ENCODE results near the gene NUAK2. TPM values are rescaled to one million over a fixed set of nuclear protein-coding genes. Genes with fewer than 3 reads are reported as not detected.
A peak's percentile ranks its signal among the peaks of the same experiment; 100 is the strongest.

NUAK2 gene
- total and polyA plus RNA-seq, 8 donors: 0.58 to 16.5 (median 2.1) TPM

DNA sequence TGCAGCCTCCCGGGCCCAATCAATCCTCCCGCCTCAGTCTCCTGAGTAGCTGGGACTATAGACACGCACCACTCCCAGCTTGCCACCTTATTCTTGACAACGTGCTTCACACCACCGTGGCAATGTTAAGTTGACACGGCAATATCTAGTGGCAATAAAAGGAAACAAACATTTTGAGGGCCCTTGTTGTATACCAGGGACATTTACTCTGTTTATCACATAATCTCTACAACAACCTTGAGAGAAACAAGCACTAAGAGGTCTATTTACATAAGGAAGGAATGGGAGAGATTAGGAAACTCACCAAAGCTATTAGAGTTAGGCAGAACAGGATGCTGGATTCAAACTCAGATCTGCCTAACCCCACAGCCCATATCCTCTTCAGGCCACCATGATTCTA lies 32.1 kb upstream of the NUAK2 start:
- WGBS, 5 donors: 42 to 58% (median 48%) methylated on average over 6 of the region's 6 CpGs

GRCh38 chr1:205353191-205353590 lies 31.6 kb upstream of the NUAK2 start:
- Histone ChIP-seq H3K27me3 (peaks cover 0 to 27% (median 0%) of the 10 kb centered on the region in 3 donors), H3K9me3 (no peaks in the 10 kb centered on the region), H3K4me3 (no peak overlapping the region), H3K4me1 (peaks cover 0 to 22% (median 17%) of the 10 kb centered on the region in 4 donors), H3K27ac (no peak overlapping the region), H3K36me3 (no peaks in the 10 kb centered on the region)
- no peak for DNase-seq
- 82 to 85% (median 83%) methylated on average over 4 of the region's 4 CpGs for WGBS, 5 donors
- intact Hi-C loops (cut with DNase I; ENCODE audit: low total_unique reads): loop anchor here (5.0 kb wide), 1 partner anchor 134 kb away; no protein-coding TSS in a partner anchor
- TF ChIP-seq CTCF (IDR thresholded peaks at IDR 0.05) (no peak), POLR2AphosphoS5 (IDR thresholded peaks at IDR 0.05) (no peak), POLR2A (IDR thresholded peaks at IDR 0.05) (no peak), EP300 (IDR thresholded peaks at IDR 0.05) (no peak)

More for the DNA sequence above, 32.1 kb upstream of the NUAK2 start:
- Histone ChIP-seq H3K4me3 (no peak overlapping the region), H3K27me3 (peaks cover 0 to 25% (median 0%) of the 10 kb centered on the region in 3 donors), H3K36me3 (no peaks in the 10 kb centered on the region), H3K27ac (no peak overlapping the region), H3K4me1 (peaks cover 0 to 22% (median 17%) of the 10 kb centered on the region in 4 donors), H3K9me3 (no peaks in the 10 kb centered on the region)
- no peak for TF ChIP-seq EP300 (IDR thresholded peaks at IDR 0.05)
- TF ChIP-seq POLR2AphosphoS5 (IDR thresholded peaks at IDR 0.05): no peak
- TF ChIP-seq POLR2A (IDR thresholded peaks at IDR 0.05): no peak
- no peak for TF ChIP-seq CTCF (IDR thresholded peaks at IDR 0.05)
- no peak for DNase-seq
- intact Hi-C loops (cut with DNase I; ENCODE audit: low total_unique reads): loop anchor here (5.0 kb wide), 1 partner anchor 134 kb away; no protein-coding TSS in a partner anchor

GRCh38 chr1:205351984-205352713 lies 30.6 kb upstream of the NUAK2 start:
- Histone ChIP-seq H3K27ac (no peak overlapping the region), H3K4me3 (no peak overlapping the region), H3K9me3 (no peaks in the 10 kb centered on the region), H3K4me1 (peaks cover 0 to 22% (median 17%) of the 10 kb centered on the region in 4 donors), H3K27me3 (peaks cover 0 to 37% (median 0%) of the 10 kb centered on the region in 3 donors), H3K36me3 (no peaks in the 10 kb centered on the region)
- DNase-seq: peak; percentile 38 to 83
- WGBS, 5 donors: 70 to 80% (median 75%) methylated on average over 11 of the region's 11 CpGs
- no peak for TF ChIP-seq EP300 (IDR thresholded peaks at IDR 0.05)
- TF ChIP-seq POLR2AphosphoS5 (IDR thresholded peaks at IDR 0.05): no peak
- no peak for TF ChIP-seq POLR2A (IDR thresholded peaks at IDR 0.05)
- no peak for TF ChIP-seq CTCF (IDR thresholded peaks at IDR 0.05)
- intact Hi-C loops (cut with DNase I; ENCODE audit: low total_unique reads): loop anchor here (5.0 kb wide), 1 partner anchor 135 kb away; no protein-coding TSS in a partner anchor

DNA sequence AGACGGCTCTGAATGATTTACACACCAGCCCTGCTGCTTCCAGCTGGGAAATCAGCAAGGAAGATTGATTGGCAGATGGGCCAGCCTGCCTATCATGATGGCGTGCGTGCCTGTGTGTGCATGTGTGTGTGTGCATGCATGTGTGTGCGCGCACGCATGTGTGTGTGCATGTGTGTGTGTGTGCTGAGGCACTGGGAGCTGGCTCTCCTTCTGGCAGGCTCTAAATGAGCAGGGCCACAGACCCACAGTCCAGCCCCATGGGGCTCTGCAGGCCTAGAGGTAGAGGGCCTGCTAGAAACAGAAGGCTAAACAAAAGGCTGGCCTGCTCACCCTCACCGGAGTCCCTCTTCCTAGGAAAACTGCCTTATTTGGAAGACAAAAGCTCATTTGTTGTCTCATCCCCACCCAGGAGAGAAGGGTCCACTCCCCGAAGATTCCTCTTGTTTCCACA lies 29.2 kb upstream of the NUAK2 start:
- Histone ChIP-seq H3K27ac (no peak overlapping the region), H3K4me1 (peaks cover 0 to 20% (median 17%) of the 10 kb centered on the region in 4 donors), H3K36me3 (no peaks in the 10 kb centered on the region), H3K9me3 (no peaks in the 10 kb centered on the region), H3K27me3 (peaks cover 0 to 52% (median 0%) of the 10 kb centered on the region in 3 donors), H3K4me3 (no peak overlapping the region)
- TF ChIP-seq POLR2AphosphoS5 (IDR thresholded peaks at IDR 0.05) (no peak), CTCF (IDR thresholded peaks at IDR 0.05) (no peak), EP300 (IDR thresholded peaks at IDR 0.05) (no peak)
- DNase-seq: no peak
- WGBS, 5 donors: 69 to 85% (median 75%) methylated on average over 8 of the region's 8 CpGs
- intact Hi-C loops (cut with DNase I; ENCODE audit: low total_unique reads): loop anchor here (5.0 kb wide), 1 partner anchor 137 kb away; no protein-coding TSS in a partner anchor

Data from stomach (tissue), 9 donors.